Activated CD4-positive, alpha-beta T cell treated with anti-CD3 and anti-CD28 coated beads, Interleukin-2, amount 50 U/mL, for 48 hours (primary cell): Measurements from ENCODE around the gene PLTP.
"Not testable (repeated sequence)": the region's sequence is repeated elsewhere in the genome, so short reads cannot be mapped to it uniquely, and the experiment has no call there.

Experiments used
- DNase-seq, 2 experiments: peaks; one replicate each; pipeline ENCODE4 v3.0.0-alpha.2; 2020

Gene PLTP

DNA sequence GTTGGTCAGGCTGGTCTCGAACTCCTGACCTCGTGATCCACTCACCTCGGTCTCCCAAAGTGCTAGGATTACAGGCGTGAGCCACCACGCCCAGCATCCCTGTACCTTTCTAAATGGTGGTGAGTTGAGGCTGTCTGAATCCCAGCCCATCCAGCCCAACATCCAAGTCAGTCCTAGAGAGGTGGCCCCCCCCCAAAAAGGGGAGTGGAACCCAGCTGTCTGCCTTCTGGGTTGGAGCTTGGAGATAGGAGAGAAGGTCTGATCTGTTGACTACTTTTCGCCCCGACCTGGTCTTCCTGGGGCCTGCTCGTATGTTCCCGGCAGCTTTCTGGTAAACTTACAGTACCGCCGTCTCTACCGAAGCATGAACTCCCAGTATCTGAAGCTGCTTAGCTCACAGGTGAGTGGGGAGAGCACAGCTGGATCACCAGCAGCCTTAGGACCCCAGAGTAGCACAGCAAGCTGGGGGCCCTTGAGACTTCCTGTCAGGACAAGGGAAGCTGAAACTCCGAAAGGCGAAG, 15.3 kb downstream of the PLTP start:
- no peak for DNase-seq

DNA sequence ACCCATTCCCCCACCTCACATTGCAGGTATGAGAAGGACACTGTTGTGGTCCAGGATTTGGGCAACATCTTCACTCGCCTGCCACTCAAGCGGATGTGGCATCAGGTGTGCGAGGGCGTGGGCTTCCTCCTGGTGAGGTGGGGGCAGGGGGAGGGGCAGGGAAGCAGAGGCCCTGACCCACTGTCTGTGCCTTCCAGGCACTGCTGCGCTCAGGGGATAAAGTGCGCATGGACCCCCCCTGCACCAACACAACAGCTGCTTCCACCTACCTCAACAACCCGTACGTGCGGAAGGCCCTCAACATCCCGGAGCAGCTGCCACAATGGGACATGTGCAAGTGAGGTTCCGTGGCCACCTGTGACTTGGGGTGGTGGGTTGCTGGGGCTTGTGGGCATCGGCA, 17.2 kb downstream of the PLTP start:
- no peak for DNase-seq

DNA sequence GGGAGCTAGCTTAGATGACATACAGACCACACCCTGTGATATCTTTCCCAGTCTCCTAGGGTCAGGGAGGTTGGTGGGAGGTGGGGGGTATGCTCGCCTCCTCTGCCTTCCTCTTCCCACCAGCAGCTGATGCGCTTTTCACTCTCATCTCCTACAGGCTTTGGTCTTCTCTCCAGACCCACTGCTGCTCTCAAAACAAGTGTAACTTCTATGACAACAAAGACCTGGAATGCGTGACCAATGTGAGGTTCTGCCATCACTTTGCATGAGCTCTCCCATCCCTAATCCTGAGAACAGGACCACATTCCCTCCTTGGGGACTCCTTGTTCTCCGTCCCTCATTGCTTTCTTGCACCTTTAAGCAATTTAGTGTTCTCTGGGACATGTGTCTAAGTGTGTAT, 18.1 kb downstream of the PLTP start:
- DNase-seq: no peak

DNA sequence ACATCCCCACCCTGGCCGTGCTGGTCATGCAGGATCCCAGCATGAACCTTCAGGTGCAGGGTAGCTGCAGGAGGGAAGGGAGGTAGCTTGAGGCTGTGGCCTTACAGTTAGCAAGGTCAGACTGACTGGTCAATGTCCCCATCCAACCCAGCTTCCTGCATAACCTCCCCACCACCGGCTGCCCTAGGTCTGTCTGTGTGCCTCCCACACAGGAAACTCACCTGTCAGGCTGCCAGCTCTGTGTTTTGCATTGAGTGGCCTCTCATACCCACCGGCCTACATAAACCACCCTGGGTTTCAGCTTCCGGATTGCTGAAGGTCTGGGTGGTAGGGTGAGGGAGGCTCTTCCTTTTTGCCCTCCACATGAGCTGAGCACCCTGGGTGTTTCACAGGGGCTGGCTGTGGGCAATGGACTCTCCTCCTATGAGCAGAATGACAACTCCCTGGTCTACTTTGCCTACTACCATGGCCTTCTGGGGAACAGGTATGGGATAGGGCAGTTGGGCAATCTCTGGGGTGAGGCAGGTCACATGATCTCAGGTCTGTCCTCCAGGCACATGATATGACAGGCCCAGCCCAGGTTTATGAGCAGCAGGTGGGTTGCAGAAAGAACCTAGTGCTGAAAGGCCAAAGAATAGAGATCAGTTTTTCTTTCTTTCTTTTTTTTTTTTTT, 19.0 kb downstream of the PLTP start:
- peak; percentile 26 to 50 for DNase-seq

DNA sequence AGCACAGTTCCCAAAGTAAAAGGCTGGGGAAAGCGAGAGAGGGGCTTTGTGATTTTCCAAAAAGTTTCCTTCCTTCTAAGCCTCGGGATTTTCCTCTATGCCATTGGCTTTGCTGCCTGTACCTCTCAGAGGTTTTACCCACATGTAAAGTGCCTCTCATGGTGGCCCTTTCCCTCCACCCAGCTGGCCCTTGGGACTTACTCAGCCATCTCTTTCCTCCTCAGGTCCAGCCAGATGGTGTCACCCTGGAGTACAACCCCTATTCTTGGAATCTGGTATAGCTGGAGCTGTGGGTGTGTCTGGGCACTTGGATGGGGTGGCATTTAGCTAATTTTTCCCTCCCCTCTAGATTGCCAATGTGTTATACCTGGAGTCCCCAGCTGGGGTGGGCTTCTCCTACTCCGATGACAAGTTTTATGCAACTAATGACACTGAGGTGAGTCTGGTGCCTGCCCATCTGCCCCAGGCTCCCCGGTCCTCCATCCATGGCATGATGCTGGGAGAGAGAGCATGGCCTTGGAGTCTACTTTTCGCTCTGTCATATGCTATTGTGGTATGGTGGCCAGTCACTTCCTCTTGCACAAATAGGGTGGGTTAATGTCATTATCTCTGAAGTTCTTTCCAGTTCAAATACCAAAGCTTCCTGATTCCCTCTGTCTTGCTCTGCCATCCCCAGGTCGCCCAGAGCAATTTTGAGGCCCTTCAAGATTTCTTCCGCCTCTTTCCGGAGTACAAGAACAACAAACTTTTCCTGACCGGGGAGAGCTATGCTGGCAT, 19.7 kb downstream of the PLTP start:
- DNase-seq: no peak

DNA sequence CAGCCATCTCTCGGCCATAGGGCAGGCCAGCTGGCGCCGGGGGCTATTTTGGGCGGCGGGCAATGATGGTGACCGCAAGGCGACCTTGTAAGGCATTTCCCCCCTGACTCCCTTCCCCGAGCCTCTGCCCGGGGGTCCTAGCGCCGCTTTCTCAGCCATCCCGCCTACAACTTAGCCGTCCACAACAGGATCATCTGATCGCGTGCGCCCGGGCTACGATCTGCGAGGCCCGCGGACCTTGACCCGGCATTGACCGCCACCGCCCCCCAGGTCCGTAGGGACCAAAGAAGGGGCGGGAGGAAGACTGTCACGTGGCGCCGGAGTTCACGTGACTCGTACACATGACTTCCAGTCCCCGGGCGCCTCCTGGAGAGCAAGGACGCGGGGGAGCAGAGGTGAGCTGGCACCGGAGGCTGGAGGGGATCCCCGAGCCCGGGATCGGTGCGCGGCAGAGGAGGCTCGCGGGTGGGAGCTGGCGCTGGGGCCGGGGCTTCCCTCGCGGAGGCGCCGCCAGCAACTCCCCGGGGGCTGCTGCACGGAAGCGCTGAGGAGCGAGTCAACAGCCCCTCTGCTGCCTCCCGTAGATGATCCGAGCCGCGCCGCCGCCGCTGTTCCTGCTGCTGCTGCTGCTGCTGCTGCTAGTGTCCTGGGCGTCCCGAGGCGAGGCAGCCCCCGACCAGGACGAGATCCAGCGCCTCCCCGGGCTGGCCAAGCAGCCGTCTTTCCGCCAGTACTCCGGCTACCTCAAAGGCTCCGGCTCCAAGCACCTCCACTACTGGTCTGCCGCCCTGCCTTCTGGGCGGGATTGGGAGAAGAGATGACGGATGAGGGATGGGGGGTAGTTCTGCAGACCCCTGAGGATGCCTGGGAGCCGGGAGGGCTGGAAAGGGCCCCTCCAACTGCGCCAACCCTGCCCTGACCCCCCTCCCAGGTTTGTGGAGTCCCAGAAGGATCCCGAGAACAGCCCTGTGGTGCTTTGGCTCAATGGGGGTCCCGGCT, 20.7 kb downstream of the PLTP start, which contains the start of the genes CTSA and NEURL2:
Gene CTSA (plus strand): TSS at position 351 of the 999 bp plus-strand sequence. CDS start 234 bp downstream, at position 585.
Gene NEURL2 (minus strand): TSS at position 224 of the 999 bp plus-strand sequence. CDS start 217 bp downstream, at position 7.
- DNase-seq: peak; percentile 86 to 90

DNA sequence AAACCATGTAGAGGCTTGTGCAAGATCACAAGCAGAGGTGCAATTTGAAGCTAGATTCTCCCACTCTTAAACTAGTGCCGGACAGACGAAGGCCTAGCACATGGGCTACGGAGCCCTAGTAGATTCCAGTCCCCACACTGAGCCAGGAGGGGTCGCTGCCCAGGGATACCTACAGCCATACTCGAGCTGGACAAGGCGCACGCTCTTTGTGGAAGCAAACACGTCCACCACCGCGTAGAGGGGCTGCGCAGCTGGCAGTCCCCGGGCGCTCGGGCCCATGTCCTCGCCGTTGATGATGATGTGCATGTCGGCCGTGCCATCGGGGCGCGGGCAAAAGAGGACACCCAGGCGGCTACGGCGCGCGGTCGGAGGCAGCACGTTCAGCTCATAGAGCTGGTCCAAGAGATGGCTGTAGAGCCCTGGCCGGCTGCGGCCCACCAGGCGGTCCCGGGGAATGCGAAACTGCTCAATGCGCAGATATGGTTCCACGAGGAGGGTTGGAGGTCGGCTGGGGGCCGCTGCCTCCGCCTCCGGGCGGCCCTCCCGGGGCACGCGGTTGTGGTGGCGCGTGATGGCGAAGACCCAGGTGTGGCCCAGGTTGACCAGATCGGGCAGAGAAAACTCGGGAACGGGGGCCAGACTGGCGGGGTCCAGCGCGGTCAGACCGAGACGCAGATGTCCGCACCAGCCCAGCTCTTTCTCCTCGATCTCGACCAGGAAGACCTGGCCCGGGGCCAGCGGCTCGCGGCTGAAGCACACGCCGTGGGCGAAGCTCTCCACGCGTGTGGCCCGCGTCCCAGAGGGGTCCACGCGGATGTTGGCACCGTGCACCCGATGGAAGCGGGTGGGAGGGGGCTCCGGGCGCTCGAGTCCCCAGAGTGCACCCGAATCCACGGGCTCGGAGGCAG, 21.6 kb downstream of the PLTP start:
- DNase-seq: peak; percentile 56 to 67

DNA sequence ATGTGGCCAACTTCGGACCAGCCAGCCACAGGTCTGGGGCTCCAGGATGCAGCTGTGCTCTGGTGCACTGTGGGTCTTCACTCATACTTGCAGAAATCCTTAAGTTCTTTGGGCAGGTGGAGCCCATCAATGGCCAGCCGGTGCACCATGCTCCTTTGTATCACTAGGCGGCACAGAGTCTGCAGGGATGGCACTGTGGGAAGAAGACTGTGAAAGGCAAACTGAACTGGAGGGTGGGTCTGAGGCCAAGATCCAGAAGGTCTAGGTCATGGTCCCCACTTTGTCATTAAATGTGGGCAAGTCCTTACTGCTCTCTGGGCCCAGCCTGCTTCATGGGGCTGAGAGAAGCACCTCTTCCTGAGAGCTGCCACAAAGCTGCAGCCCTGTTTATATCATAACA, 23.3 kb downstream of the PLTP start:
- no peak for DNase-seq

DNA sequence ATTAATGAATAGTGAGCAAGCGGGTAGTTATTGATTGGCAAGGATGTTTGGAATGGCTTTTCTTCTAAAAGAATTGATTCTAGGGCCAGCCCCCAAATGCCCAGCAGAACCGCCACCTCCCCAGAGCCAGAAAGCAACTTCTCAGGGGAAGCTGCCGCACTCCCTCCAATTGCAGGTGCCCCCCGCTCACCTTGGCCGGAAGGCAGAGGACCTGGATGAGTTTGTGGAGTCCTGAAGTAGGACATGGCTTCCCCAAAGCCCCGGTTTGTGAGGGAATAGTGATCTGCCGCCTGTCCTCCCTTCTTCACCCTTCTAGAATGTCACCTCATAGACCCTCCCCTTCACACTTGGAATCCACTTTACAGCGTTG, 24.6 kb downstream of the PLTP start, which contains the start of gene SPATA25:
Gene SPATA25 (minus strand): TSS at position 277 of the 370 bp plus-strand sequence. CDS start 32 bp downstream, at position 245.
- no peak for DNase-seq

DNA sequence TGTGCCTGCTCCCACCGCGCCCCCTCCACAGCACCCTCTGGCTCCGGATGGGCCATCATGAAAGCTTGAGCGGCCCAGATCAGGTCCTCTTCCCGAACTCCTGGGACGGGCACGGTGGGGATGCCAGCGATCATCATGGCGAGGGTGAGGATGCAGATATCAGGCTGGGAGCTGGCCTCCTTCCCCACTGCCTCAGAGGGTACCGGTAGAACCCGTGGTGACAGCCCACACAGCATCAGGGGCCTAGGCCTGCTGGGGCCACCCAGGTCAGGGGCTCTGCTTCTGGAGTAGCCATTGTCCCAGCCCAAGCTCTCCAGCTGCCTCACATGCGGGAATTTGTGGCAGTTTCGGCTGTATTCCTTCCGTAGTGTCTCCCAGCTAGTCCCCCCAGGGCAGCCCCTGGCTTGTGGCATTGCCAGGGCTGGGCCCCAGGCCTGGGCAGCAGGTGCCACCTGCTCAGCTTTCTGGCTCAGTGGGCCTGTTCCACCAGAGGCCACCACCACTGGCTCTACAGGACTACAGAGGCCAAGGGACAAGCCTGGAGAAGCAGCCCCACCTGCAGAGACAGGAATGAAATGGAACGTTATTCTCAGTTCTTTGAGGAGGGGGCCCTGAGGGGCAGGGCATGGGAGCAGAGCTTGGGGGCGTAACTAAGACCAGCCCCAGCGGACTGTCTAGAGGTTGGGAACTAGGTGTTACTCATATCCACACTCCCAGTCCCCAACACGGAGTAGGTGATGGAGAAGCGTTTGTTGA, 25.2 kb downstream of the PLTP start:
- DNase-seq: no peak

DNA sequence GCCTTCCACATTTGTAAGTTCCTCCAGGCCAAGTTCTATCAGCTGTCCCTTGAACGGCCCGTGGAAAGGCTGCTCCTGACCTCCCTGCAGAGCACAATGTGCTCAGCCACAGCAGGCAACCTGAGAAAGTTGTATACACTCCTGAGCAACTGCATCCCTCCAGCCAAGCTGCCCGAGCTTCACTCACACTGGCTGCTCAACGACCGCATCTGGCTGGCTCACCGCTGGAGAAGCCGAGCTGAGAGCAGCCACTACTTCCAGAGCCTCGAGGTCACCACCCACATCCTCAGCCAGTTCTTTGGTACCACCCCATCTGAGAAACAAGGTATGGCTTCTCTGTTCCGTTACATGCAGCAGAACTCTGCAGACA, 28.9 kb downstream of the PLTP start:
- no peak for DNase-seq

DNA sequence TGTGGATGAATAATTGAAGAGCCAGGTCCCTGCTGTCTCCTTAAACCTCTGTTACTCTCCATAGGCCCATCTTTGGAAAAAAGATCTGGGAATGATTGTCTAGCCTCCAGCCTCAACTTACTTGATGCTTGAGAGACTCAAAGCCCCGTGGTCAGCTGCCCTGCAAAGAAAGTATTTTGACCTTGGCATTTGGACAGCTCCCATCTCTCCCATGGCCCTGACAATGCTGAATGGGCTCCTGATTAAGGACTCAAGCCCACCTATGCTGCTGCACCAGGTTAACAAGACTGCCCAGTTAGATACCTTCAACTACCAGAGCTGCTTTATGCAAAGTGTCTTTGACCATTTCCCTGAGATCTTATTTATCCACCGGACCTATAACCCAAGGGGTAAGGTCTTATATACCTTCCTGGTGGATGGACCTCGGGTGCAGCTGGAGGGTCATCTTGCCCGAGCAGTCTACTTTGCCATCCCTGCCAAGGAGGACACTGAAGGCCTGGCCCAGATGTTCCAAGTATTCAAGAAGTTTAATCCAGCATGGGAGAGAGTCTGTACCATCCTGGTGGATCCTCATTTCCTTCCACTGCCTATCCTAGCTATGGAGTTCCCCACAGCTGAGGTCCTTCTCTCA, 29.4 kb downstream of the PLTP start:
- no peak for DNase-seq

DNA sequence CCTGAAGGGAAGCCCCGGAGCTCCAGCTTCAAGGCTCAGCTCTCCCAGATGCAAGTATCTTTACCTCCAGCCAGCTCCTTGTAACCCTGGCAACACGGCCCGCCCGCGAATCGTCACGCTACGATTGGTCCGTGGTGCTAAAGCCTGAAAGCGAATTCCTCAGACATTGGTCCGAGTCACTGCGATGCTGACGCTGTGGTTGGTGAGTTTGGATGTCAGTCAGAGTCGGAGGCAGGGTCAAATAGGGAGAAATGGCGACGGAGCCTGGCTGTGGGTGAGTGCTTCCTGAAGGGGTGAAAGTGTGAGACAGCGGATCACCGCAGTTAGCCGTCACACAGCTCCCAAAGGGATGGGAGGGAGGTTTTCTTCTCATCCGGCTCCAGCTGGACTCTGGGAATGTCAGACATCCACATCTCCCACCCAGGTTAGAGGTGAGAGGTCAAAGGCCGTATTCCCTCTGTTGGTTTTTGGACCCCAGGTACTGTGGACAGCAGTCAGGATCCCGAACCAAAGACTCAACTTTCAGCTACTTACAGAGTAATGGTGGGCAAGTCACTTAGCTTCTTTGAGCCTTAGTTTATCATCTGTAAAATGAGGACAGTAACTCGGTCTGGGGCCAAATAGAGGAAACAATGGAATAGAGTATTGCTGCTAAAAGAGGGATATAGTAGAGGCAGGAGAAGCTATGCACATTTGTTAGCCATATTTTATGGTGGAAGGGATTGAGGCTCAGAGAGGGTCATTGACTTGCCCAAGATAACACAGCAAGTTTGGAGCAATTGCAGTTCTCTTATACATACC, 30.8 kb downstream of the PLTP start, which contains the start of gene ZSWIM1:
Gene ZSWIM1 (plus strand): TSS at position 240 of the 801 bp plus-strand sequence. CDS start 1,366 bp downstream, outside the sequence.
- peak; percentile 100 for DNase-seq

DNA sequence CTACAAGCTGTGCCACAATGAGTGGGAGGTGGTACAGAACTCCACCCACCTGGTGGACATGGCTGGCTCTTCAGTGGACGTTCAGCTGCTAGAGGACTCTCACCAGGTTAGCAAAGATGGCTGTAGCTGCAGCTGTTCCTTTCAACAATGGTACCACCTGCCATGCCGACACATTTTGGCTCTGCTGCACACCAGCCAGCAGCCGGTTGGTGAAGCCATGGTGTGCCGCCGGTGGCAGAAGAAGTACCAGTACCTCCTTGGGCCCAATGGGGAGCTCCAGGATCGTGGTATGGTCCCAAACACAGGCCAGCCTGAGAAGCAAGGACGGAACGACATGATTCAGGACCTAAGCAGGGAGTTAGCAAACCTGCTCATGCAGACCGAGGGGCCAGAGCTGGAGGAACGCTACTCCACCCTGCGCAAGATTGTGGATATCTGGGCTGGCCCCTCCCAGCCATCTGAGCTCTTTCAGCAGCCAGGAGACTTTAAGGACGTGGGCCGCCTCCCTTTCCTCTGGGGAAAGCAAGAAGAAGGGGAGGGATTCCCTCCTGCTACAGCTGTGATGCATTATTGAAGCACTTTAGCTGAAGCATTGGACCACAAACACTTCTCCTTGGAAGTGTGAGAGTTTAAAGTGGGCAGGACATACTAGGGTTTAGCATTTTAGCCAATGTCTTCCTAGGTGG, 33.7 kb downstream of the PLTP start:
- no peak for DNase-seq

DNA sequence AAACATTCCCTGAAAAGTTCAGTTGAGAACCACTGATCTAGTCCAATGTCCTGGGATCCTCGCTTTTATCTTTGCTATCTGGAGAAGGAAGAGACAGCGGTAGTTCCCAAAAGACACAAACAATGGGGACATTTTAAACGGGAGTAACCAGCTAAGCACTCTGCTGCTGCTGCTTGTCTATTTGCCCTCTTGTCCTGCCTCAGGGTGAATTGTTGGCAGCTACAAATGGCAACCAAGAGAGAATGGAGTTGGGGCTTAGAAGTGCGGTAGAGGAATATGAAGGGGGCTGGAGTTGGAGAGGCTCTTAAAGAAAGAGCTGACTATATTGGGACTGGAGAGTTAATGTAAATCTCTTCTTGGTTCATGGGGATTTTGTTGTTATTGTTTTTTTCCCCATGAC, 37.4 kb downstream of the PLTP start:
- no peak for DNase-seq

DNA sequence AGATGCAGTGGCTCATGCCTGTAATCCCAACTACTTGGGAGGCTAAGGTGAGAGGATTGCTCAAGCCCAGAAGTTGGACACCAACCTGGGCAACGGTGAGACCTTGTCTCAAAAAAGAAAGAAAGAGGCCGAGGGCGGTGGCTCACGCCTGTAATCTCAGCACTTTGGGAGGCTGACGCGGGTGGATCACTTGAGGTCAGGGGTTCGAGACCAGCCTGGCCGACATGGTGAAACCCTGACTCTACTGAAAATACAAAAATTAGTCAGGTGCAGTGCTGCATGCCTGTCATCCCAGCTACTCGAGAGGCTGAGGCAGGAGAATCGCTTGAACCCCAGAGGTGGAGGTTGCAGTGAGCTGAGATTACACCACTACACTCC, 37.9 kb downstream of the PLTP start:
- not testable (repeated sequence) for DNase-seq

DNA sequence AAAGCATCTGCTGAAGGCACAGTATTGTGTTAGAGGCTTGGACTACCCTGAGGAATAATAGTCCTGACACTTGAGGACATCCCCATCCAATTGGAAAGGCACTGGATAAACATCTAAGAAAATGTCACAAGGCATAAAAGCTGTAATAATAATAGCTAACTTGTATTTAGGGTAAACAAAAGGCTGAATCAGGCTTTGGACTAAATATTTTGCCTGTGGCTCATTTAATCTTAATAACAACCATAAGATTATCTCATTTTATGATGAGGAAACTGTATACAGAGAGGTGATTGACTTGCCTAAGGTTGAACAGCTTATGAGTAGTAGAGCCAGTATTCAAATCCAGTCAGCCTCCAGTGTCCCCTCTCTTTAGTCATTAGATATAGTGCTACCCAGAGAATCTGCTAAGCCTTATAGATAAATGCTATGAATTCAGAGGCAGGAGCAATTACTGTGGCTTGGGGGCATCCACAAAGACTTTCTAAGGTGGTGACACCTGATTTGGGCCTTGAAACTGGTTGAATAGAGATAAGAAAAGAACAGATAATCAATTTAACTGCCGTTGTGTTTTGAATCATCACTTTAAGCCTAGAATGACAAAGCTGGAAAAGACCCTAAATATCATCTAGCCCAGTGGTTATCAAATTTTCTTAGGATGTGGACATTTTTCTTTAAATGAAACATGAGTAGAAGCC, 38.4 kb downstream of the PLTP start:
- no peak for DNase-seq

DNA sequence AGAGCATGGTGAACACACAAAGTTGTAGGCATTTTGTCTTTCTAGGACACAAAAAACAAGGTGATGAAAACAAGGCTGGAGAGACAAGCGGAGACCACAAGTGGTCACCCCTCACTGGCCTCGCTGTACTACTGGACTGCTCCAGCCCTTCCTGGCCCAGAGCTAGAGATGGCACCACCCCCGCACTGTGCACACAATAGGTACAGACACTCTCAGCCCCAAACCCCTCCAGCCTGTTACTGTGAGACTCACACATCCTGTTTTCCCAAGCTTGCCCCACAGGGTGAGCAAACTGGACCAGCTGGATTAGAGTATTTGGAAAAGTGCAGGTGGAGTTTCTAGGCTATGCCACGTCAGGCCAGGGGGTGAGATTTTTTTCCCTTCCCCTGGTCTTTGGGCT, 39.3 kb downstream of the PLTP start:
- no peak for DNase-seq
